ENCODE data around the gene BTBD3.

BTBD3 gene

DNA sequence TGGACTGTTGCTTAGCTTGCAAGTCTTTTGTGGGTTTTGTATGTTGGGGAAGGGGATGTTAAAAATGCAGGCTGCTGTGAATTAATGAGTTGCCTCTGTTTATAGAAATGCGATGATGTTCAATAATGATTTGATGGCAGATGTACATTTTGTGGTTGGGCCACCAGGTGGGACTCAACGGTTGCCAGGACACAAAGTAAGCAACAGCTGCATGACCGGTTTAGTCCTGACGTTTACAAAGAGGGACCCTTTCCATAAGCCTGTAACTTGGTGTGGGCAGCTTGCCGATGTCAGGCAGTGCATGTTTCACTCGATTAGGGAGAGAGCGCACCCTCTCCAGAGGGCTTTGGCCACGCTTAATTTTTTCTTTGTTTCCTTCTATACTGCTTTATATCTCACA is 1.3 kb downstream of the BTBD3 start:
- DNase-seq, result no peak

DNA sequence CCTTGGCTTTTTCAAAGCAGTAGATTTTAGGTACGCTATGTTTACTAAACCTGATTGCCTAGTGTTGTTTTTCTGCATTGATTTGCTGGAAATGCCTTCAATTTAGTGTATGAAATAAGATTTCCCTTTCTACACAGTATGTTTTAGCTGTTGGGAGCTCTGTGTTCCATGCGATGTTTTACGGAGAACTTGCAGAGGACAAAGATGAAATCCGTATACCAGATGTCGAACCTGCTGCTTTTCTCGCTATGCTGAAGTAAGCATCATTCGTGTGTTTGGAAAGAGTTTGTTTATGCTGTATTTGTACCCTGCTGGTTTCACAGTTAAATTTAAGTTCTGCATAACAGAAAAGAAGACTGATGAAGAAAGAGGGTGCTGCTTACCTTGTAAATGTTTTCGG is 1.9 kb downstream of the BTBD3 start:
- no peak for DNase-seq

DNA sequence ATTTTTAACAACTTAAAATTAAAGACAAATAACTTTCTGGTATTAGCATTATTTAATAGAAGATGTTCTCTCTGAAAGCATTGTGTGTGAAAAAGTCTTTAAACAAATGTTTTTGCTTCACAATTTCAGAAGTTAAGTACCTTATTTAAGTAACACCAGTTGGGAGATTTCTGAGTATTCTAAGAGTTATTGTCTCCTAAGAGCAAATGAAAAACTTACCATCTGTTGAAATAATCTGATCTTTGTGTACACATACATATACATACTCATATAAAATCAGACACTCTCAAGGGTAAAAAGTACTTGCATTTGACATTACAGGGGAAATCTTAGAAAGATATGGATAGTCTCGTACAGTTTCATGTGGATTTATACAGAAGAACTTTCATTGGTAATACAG is 2.4 kb downstream of the BTBD3 start:
- no peak for DNase-seq

DNA sequence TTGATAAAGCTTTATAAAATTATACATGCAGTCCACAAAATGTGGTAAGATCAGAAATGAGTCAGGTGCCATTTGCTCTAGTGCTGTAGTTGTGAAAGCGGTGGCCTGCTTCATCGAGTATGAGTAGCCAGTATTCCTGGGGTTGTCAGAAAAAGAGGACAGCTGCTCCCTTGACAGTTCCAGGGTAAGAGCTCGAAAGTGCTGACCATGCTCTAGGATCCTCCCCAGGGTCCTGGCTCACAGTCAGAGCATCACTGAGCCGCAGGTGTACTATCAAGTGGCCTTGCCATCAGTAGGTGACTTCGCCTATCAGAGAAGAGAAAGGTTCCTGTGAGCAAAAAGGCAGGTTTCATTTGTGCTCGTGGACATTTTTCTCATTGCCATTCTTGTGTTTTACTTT is 3.6 kb downstream of the BTBD3 start:
- no peak for DNase-seq

DNA sequence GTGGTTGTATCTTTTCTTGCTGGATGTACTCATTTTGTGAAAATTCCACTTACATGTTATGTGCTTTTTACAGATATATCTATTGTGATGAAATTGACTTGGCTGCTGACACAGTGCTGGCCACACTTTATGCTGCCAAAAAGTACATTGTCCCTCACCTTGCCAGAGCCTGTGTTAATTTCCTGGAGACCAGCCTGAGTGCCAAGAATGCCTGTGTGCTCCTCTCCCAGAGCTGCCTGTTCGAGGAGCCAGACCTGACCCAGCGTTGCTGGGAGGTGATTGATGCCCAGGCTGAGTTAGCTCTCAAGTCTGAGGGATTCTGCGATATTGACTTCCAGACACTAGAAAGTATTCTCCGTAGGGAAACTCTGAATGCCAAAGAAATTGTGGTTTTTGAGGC is 4.9 kb downstream of the BTBD3 start:
- DNase-seq, result no peak

DNA sequence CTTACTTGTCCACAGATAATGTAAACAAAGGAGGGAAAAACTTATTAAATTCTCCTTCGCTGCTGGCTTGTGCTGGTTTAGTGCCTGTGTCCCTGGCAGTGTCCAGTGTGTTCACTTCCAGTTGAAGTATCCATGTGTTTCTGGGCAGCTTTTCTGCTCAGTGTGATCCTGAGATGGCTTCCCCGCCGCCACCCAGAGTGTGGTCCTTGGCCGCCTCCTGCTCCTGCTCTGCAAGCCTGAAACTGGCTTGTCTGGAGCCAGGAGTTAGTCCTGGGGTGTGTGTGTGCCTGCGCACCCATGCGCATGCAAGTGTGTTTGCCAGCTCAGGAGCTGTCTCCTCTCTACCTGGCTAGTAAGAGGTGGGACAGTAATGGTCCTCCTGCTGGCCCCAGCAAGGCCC is 7.2 kb downstream of the BTBD3 start:
- no peak for DNase-seq

DNA sequence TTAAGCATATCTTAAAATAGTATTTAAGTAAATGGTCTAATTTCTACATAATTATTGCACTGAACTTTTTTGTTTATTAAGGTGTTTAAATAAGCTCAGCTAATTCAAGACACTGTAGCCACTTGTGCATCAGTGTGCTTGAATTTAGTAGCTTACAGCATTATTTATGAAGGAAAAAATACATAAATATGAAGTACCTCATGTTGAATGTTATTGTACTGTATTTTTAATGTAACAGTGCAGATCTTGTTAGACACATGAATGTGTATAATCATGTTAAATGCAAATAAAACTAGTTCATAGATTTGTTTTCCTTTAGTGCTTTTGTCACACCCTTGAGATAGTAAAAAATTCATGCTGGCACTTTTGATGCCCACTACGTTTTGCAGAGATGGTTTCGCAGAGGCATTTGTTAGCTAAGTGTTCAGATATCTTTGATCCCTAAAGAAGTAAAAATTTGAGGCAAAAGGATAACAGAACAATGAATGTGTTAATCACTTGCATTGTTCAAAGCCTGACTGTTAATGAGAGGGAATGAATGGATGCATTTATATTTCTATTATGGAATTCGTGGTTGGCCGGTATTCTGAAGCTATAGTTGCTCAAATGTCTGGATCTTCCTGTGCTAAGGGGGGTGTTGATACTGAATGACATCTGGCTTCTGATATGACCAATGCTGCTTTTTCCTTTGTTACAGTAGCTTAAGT is 8.8 kb downstream of the BTBD3 start:
- DNase-seq, result no peak

DNA sequence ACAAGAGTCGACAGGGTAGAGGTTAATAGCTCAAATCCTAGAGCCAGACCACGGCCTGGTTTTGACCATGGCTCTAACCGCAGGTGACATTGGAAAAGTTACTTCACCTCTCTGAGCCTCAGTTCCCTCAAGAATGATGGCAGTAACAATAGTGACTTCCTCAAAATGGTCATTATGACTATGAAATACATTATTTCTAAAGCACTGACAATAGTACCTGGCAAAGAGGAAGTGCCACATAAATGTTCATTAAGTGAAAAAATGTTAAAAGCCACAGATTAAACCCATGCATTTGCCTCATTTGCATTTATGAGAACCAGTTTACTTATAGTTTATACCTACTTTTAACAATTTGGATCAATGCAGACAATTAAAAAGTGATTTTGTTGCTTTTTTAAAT is 12.3 kb downstream of the BTBD3 start:
- no peak for DNase-seq

DNA sequence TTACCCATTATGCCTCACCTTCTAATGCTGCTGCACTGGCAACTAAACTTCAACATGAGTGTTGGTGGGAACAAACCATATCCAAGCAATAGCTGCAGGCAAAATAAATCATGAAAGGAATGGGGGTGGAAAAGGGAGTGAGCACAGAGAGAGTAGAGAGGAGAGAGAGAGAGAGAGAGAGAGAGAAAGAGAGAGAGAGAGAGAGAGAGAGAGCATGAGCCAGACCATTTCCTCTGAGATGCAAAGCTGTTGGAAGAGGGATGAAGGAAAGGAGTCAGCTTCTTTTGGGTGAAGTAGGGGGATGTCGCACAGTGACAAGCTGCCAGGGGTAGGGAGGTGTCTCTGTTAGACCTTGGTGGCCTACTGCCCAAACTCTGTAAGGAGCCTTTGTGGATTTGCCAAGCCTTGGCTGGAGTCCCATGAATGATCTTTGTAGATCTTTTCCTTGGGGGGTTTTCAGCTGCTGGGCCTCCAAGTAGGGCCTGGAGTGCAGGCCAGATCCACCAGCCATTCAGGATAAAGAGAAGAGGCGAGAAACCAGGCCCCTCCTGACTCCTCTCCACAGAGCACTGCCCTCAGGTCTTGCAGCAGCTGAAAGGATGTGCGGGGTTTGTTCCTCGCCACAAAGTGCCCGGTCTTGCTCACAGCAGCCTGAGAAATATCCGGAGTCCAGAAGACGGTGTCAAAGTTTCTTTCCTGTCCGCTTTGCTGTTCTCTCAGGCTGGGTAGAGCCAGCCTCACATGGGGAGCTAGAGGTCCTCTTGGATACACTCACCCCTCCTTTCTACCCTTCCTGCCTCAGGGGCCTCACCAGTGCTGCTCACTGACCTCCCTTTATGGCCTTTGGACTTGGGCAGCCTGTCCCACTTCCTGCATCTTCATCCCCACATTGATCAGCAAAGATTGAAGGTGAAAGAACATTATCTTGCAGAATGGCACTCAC is 17.8 kb downstream of the BTBD3 start:
- DNase-seq, result no peak

DNA sequence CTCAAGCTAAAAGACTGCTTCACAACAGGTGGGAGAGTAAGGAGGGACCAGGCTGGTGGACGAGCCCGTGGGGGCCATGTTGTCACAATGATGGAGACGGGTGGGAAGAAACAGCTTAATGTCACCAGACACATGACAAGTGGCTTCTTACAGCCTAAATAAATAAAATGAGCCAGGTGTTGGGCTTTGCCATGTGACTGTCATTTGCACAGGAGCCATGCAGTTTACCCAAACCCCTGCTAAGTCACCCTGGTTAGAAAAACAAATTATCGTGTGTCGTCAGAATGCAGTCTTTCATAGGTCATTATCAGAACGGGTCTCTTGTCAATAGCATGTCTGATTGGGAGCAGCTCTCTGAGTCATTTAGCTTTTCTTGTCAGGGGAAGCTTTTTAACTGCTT is 18.5 kb downstream of the BTBD3 start:
- DNase-seq, result no peak

DNA sequence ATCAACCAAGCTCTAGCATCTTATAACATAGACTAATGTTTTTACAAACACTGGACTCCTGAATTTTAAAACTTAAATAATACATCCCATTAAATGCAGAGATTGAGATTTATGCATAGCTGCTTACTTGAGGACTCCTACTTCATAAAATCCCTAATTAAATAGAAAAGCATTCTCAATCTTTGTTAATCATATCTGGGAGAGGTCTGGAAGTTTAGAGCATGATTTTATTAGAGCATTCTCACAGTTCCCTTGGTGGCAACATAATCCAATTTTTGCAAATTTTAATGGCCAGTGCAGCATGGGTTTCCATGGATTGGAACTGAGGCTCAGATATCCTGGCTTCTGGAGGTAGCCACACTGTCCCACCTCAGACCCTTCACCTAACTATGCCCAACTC is 19.5 kb downstream of the BTBD3 start:
- no peak for DNase-seq

DNA sequence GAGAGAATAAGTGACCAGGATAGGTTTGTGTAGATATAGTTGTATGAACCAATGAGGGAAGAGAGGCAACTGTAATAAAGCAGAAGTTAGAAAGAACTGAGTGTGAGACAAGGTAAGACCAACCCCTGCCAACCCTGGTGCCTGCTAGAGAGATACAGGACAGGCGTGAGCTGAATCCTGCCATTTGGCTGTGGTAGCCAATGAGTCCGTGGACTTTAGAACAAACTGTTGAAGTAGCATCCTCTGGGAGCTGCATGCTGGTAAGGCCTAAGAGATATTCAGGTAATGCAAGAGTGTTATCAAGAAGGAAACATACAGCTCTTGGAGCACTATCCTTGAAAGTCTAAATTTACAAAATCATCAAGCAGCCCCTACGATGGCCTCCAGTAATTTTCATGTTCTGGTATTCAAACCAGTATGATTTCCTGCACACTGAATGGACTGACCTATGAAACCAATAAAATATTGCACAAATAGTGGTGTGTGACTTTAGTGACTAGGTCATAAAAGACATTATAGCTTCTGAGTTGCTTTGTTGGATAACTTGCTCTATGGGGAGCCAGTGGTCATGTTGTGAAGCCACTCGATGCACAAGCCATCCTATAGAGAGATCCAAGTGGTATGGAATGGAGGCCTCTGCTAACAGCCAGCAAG is 24.0 kb downstream of the BTBD3 start:
- no peak for DNase-seq

DNA sequence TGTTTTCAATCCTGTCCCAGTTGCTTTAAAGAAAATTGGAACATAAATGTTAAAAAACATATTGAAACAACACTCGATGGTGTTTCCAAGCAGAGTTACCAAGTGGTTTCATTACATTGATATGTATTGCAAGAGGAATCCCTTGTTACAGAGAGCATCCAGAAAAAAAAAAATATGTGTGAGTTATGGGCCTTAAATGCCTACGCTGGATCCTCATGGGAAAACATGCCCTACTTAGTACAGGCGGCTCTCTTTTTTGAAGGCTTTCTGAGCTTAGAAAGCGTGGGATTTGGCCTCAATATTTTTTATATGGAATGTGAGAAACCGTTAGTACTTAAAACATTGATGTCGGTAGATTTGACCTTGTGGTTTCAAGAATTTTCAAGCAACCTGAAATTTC is 26.1 kb downstream of the BTBD3 start:
- no peak for DNase-seq

DNA sequence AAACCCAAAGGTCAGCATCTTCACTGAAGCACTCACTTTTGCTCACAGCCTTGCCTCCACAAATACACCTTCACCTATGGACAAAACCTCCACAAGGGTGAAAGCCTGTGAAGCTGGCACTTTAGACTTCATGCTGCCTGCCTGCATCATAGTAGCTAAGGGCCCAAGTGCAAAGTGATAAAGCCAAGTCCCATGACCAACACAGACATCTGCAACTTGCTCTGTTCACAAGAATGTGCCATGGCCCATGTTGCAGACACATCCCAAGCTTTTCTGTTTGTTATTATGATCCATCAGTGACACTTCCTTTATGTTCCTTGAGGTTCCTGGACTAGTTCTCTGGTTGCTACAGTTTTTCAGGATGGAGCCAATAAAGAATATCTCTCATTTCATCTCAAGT is 31.1 kb downstream of the BTBD3 start:
- DNase-seq, result no peak

DNA sequence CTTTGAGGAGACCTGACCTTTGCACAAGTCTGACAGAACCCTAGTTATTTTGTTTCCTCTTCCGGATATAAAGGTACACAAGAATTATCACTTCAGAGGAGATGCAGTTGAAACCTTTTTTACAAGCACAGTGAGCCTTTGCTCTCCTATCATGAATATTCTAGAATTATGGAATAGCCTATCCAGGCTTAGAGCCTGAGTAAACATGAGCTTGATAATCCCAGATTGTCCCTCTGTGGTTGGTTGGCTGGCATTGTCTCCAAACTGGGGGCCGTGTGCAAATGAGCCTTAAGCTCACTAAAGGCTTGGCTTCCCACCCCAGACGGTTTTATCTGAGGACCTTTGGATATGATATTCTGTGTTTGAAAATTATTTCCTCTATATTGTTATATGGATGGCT is 32.0 kb downstream of the BTBD3 start:
- no peak for DNase-seq

DNA sequence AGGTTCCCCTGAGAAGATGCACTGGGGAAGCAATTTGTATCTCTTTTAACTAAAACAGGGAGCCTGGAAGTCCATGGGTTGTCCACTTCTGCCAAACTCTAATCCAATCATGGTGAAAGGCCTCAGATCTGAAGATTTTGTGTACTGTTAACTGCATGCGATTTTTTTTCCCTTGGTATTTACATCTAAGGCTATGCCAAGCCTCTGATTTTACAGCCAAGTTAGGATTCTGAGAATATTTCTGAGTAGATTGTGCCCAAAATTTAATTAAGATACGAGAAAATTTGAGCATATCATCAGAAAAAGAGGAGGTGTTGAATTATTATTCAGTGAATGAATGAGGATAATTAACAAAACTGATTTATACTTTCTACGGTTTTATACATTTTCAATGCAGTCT is 34.0 kb downstream of the BTBD3 start:
- no peak for DNase-seq

DNA sequence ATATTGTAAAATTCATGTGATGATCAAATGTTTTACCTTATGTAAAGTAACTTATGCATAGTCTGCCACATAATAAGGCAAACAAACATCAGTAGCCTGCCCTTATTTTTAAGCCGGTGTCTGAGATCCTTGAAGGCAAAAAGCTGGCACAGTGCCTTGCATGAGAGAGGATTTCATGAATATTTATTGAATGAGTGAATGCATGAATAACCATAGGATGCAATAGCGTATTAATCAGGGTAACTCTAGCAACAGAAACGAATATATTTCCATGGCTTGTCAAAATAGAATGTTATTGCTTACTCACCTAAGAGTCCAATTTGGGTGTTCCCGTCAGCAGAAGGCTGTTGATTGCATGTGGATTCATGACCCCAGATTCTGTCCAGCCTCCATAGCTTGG is 34.9 kb downstream of the BTBD3 start:
- DNase-seq, result no peak

DNA sequence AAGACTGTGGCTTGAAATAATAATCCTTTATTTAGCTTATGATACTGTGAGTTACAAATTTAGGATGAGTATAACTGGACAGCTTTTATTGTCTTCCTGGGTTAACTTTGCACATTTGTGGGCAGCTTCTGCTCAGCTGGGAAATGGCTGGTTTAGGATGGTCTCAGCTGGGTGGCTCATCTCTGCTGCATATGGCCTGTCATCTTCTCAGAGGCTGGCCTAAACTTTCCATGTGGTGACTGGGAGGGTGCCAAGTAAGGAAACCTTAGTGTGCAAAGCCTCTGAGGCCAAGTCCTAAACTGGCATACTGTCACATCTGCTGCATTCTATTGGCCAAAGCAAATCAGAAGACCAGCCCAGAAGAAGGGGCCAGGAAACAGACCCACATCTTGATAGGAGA is 40.2 kb downstream of the BTBD3 start:
- DNase-seq, result no peak

DNA sequence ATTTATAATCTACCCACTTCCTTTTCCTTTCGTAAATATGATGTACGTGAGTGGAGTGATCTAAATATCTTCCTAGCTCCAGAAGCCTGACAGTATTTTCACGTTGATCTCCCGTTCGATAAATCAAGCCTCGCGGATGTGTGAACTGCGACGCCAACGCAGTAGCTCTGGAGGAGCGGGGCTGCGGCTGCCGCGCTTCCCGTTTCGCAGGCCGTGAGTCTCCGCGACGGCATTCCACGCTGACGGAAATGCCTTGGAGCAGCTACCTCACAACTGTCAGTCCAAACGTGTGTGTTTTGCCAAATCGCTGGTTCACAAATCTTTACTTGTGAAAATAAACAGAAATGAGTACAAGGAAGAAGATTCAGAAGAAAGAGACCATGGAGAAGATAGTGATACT is 41.2 kb downstream of the BTBD3 start:
- DNase-seq, result no peak

DNA sequence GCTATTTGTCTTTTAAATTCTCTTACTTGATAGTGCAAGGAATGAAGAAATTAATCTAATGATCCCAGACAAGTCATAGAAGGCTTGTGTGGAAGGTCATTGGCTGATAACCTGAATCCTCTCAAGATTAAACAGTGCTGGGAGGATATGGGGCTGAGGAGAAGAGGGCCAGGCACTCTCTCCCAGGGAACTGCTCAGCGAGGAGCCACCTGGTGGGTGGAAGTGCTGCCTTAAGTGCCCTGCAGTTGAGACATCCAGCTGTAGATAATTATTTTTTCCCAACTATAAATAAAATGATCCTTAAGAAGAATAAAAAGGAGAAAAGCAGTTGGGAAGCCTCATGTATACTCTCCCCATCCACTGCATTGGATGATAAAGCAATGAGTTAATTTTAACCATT is 47.9 kb downstream of the BTBD3 start:
- DNase-seq, result no peak

DNA sequence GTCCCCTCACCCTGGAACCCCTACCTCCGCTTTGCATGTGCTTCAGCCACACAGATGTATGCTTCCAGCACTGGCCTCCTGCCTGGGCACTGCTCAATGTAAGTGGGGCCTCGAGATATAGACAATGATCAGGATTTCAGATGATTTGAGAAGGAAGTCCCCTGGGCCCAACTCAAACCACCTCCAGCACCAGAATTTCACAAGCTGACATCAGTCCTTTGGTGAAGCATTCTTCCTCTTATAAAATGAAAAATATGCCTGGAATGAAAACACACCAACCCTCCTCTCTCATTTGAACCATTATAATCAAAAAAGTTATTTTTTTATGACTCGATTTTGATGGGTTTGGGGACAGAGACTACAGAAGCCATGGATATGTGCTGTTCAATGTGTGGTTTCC is 48.5 kb downstream of the BTBD3 start:
- DNase-seq, result no peak

DNA sequence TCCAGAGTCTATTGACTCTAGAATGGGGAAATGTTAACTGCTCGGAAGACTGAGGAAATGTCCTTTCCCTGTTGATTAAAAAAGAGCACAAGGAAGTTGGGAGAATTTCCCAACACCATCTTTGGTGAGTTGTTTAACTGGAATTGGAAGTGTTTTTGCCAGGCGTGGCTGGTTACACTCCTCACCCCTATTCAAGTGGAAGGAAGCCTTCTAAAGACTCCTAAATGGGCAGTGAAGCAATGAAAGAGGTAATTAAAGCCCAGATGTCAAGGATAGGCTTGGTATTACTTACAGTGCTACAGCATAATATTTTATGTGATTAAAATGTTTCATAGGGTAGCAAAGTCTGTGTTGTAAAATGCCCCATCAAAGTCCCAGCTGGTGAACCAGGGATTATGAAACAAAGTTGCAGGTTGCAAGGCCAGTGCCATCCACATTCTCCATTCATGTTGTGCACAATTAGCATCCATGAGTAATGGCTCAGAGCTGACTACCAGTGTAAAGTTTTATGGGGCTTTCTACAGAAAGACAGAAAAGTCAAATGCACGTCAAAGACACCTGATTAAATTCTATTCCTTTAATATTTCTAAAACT is 52.6 kb downstream of the BTBD3 start:
- no peak for DNase-seq

DNA sequence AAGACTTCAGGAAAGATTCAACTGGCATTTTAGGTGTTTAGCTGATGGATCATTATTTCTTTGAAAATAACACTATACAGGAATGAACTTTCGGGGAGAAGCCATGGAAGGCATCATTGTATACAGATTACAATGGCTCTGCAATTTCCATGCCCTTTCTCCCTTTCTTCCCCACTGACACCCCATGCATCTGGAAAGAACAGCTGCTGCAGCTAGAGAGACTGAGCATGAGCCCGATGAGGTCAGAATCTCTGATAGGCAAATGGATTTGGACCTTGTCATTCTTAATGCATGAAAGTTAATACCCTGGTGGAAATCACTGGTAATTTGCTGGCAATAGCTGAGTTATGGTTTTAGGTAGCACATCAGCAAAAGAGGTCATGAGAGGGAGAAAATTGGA is 54.8 kb downstream of the BTBD3 start:
- no peak for DNase-seq
